Heart left ventricle (tissue), 13 donors: Measurements from ENCODE around the gene TMEM266.

Experiments
- CTCF ChIP-seq, 12 donors: fragments of 200-600 bp; sonication (generic) in 4 of 12; IDR thresholded peaks; one replicate each; pipeline versions ENCODE4 v1.5.0 to v1.8.0; 2018 to 2022; ENCODE audit warnings: antibody characterized with exemption in 12 of 12, mild to moderate bottlenecking in 5 of 12
- POLR2A ChIP-seq, 2 donors: fragments of 450-650 bp; IDR thresholded peaks; one replicate each; pipeline ENCODE4 v1.6.1; 2017; ENCODE audit warnings: antibody characterized with exemption in 2 of 2, mild to moderate bottlenecking in 2 of 2, moderate library complexity in 2 of 2
- donor health status: ischemic (EF 13 %, LVEDD 7.1; RV severe dilation, severe dysfunction).
- donor health status: DM: no; HTN: yes; CAD: no.
- donor health status: DM: no; HTN: no; CAD: no.
- donor health status: ischemic (EF 25% LVEDD 6.9; RV normal size, moderate dysfunction).
- donor health status: ischemic (EF 25% LVEDD 5.7; RV mildly dilated, moderate dysfunction).
- donor health status: ischemic (EF 35%, LVEDD 5.7; RV mildly dilated, moderate dysfunction).
- donor health status: nonischemic (EF 11% LVEDD 7.7; RV severe dilation, severe dysfunction).
- donor health status: DM: yes; HTN: yes; CAD: no.
- donor health status: PGD.
- donor health status: ischemic (EF 29% LVEDD 5.4; RV normal size, mild dysfunction).
- donor health status: nonischemic (EF 23%, LVEDD 6.1; RV moderate dilation, normal function).

- TF ChIP-seq CTCF (IDR thresholded peaks at IDR 0.05) (no peak), POLR2A (IDR thresholded peaks at IDR 0.05) (no peak)
These were observed 67.4 kb downstream of the TMEM266 start for GRCh38 chr15:76127169-76127568.
